Left kidney (tissue), 2 donors: ENCODE results near the gene NCEH1. TPM values are rescaled to one million over a fixed set of nuclear protein-coding genes. Genes with fewer than 3 reads are reported as not detected.

ENCODE experiments used
- DNase-seq: peaks from one replicate; pipeline ENCODE4 v3.0.0-alpha.2; 2013
- polyA plus RNA-seq: library from polyadenylated mRNA; unstranded; fragments of 120-200 nt; gene quantifications from one replicate; pipeline ENCODE4 v1.2.1, GENCODE V29; 2013; ENCODE audit not compliant: insufficient read length

NCEH1 gene
- polyA plus RNA-seq, 1 donor = 5.3 TPM

GRCh38 chr3:172581757-172582166 lies 129.1 kb downstream of the NCEH1 start:
- no peak for DNase-seq

DNA sequence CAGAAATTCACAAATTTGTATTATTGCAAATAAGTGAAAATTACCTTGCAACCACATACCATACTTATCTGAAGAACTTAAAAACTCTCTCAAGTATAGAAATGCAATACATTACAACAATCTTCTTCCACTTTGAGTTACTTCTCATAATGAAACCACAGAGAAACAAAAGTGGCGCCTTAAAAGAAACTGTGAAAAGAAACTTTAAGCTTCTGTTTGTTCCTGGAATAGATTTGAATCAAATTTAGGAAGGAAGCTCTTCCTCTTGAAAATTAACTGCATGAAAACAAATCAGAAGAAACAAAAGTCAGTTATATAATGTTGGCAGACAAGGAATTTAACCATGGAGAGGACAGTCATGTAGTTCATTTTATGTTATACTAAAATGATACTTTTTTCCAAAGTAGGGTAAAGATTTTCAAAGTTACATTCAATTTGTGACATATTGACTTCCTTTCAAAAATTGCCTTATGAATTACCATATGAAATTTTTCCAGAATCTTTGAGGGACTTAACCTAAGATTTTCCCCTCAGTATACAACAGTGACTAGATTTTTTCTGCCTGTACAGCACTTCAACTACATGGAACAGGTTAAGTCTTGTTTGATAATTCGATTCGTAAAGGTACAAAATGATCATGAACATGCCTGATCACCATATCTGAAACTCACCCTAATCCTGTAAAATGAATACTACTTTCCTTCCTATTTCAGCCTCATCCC lies 130.0 kb downstream of the NCEH1 start:
- no peak for DNase-seq

Other genes starting within 250 kb of the NCEH1 start
- 42.4 TPM for gene TNFSF10, start 187.6 kb downstream of the NCEH1 start, polyA plus RNA-seq
- gene ECT2, start 39.7 kb upstream of the NCEH1 start, polyA plus RNA-seq = 50.9 TPM